ENCODE data around the gene HPS6. TPM values are rescaled to one million over a fixed set of nuclear protein-coding genes. Genes with fewer than 3 reads are reported as not detected.

The HPS6 gene
- total RNA-seq, 1 experiment from 2014 or later: 7.1 TPM

GRCh38 chr10:102064503-102064867 lies 664 bp upstream of the HPS6 start:
- Histone ChIP-seq H3K9me3 (ENCODE audit: low read length) (no peaks in the 10 kb centered on the region), H3K9me2 (replicated peaks; ENCODE audit: insufficient read depth, low read length) (no peaks in the 10 kb centered on the region), H3K79me2 (ENCODE audit: low read length) (peaks cover 26% of the 10 kb centered on the region), H3K4me3 (ENCODE audit: low read length) (peak overlapping the region; percentile 82), H3K27ac (ENCODE audit: low read length) (peak overlapping the region; percentile 54; the same call in 1 of the 2 replicates), H3K27me3 (ENCODE audit: low read length) (no peaks in the 10 kb centered on the region), H3K36me3 (ENCODE audit: insufficient read depth, low read length) (no peaks in the 10 kb centered on the region), H3K9ac (ENCODE audit: low read length) (peak overlapping the region; percentile 70), H4K20me1 (ENCODE audit: insufficient read depth, low read depth, low read length) (peaks cover 5% of the 10 kb centered on the region; the same call in 1 of the 2 replicates), H3K4me2 (ENCODE audit: low read depth, low read length, poor library complexity, severe bottlenecking) (peak overlapping the region; percentile 71), H3K4me1 (ENCODE audit: low read length) (peaks cover 17% of the 10 kb centered on the region), H2AFZ (ENCODE audit: low read length) (0 out of 2 replicates have a peak overlapping the region, but pooled peaks have one; percentile 43)
- no peak for DNase-seq

DNA sequence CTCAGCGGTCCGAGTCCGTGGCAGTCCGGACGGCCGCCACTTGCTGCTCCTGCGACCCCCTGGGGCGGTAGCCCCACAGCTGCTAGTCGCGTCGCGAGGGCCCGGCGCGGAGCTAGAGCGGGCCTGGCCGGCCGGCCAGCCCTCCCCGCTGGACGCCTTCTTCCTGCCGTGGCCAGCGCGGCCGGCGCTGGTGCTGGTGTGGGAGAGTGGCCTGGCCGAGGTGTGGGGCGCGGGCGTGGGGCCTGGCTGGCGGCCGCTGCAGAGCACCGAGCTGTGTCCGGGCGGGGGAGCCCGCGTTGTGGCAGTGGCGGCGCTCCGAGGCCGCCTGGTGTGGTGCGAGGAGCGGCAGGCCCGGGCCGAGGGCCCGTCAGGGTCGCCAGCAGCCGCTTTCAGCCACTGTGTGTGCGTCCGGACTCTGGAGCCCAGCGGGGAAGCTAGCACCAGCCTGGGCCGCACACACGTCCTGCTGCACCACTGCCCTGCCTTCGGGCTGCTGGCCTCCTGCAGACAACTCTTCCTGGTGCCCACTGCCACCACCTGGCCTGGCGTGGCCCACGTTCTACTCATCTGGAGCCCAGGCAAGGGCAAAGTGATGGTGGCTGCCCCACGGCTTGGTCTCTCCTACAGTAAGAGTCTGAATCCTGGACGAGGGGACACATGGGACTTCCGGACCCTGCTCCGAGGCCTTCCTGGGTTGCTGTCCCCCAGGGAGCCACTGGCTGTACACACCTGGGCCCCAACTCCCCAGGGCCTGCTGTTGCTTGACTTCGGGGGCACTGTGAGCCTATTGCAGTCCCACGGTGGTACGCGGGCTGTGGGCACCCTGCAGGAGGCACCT lies 631 bp downstream of the HPS6 start:
- peaks cover 5% of the 10 kb centered on the region; the same call in 1 of the 2 replicates for H4K20me1 ChIP-seq (ENCODE audit: insufficient read depth, low read depth, low read length)
- peak overlapping the region; percentile 71 for H3K4me2 ChIP-seq (ENCODE audit: low read depth, low read length, poor library complexity, severe bottlenecking)
- peak overlapping the region; percentile 84 for H3K9ac ChIP-seq (ENCODE audit: low read length)
- no peaks in the 10 kb centered on the region for H3K36me3 ChIP-seq (ENCODE audit: insufficient read depth, low read length)
- H2AFZ ChIP-seq (ENCODE audit: low read length): no peak overlapping the region
- peak; percentile 54 for DNase-seq
- H3K9me3 ChIP-seq (ENCODE audit: low read length): no peaks in the 10 kb centered on the region
- H3K9me2 ChIP-seq (replicated peaks; ENCODE audit: insufficient read depth, low read length): no peaks in the 10 kb centered on the region
- H3K4me3 ChIP-seq (ENCODE audit: low read length): peak overlapping the region; percentile 82
- no peaks in the 10 kb centered on the region for H3K27me3 ChIP-seq (ENCODE audit: low read length)
- H3K27ac ChIP-seq (ENCODE audit: low read length): peak overlapping the region; percentile 69
- H3K4me1 ChIP-seq (ENCODE audit: low read length): peaks cover 17% of the 10 kb centered on the region
- peaks cover 26% of the 10 kb centered on the region for H3K79me2 ChIP-seq (ENCODE audit: low read length)

GRCh38 chr10:102066399-102067088 lies 1.4 kb downstream of the HPS6 start:
- Histone ChIP-seq H3K27ac (ENCODE audit: low read length) (peak overlapping the region; percentile 69; the same call in 1 of the 2 replicates), H3K4me2 (ENCODE audit: low read depth, low read length, poor library complexity, severe bottlenecking) (peak overlapping the region; percentile 71), H3K79me2 (ENCODE audit: low read length) (peaks cover 26% of the 10 kb centered on the region), H3K36me3 (ENCODE audit: insufficient read depth, low read length) (no peaks in the 10 kb centered on the region), H3K4me3 (ENCODE audit: low read length) (peak overlapping the region; percentile 82), H4K20me1 (ENCODE audit: insufficient read depth, low read depth, low read length) (peaks cover 5% of the 10 kb centered on the region; the same call in 1 of the 2 replicates), H3K27me3 (ENCODE audit: low read length) (no peaks in the 10 kb centered on the region), H3K9ac (ENCODE audit: low read length) (peak overlapping the region; percentile 84), H3K4me1 (ENCODE audit: low read length) (peaks cover 17% of the 10 kb centered on the region), H2AFZ (ENCODE audit: low read length) (no peak overlapping the region), H3K9me2 (replicated peaks; ENCODE audit: insufficient read depth, low read length) (no peaks in the 10 kb centered on the region), H3K9me3 (ENCODE audit: low read length) (no peaks in the 10 kb centered on the region)
- DNase-seq: no peak

- H4K20me1 ChIP-seq (ENCODE audit: insufficient read depth, low read depth, low read length): peaks cover 5% of the 10 kb centered on the region; the same call in 1 of the 2 replicates
- H3K4me2 ChIP-seq (ENCODE audit: low read depth, low read length, poor library complexity, severe bottlenecking): peak overlapping the region; percentile 71
- no peaks in the 10 kb centered on the region for H3K9me2 ChIP-seq (replicated peaks; ENCODE audit: insufficient read depth, low read length)
- DNase-seq: no peak
- no peak overlapping the region for H2AFZ ChIP-seq (ENCODE audit: low read length)
- H3K36me3 ChIP-seq (ENCODE audit: insufficient read depth, low read length): no peaks in the 10 kb centered on the region
- peaks cover 17% of the 10 kb centered on the region for H3K4me1 ChIP-seq (ENCODE audit: low read length)
- peaks cover 26% of the 10 kb centered on the region for H3K79me2 ChIP-seq (ENCODE audit: low read length)
- H3K4me3 ChIP-seq (ENCODE audit: low read length): no peak overlapping the region
- no peaks in the 10 kb centered on the region for H3K9me3 ChIP-seq (ENCODE audit: low read length)
- peak overlapping the region; percentile 84; the same call in 1 of the 2 replicates for H3K9ac ChIP-seq (ENCODE audit: low read length)
- no peak overlapping the region for H3K27ac ChIP-seq (ENCODE audit: low read length)
- H3K27me3 ChIP-seq (ENCODE audit: low read length): no peaks in the 10 kb centered on the region
Observed at GRCh38 chr10:102067091-102067916, 2.2 kb downstream of the HPS6 start.

DNA sequence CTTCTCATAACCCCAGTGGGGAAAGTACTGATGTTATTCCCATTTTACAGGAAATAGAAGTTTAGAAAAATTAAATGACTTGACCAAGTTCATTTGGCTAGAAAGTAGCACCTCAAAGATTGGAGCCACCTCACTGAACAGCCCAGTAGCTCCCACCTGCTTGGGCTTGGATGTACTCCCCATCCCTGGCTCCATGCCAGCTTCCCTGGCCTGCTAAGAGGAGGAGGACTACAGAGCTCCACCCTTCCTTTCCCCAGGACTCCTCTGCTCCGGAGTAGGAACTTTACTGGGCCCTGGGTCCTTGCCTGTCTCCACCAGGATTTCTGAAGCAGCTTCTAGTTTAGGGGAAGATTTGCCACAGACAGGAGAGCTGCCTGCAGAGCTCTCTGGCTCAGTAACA lies 3.1 kb downstream of the HPS6 start:
- no peak overlapping the region for H3K9ac ChIP-seq (ENCODE audit: low read length)
- H3K79me2 ChIP-seq (ENCODE audit: low read length): peaks cover 26% of the 10 kb centered on the region
- H3K27me3 ChIP-seq (ENCODE audit: low read length): no peaks in the 10 kb centered on the region
- peaks cover 5% of the 10 kb centered on the region; the same call in 1 of the 2 replicates for H4K20me1 ChIP-seq (ENCODE audit: insufficient read depth, low read depth, low read length)
- no peak for DNase-seq
- H3K27ac ChIP-seq (ENCODE audit: low read length): no peak overlapping the region
- no peak overlapping the region for H2AFZ ChIP-seq (ENCODE audit: low read length)
- H3K36me3 ChIP-seq (ENCODE audit: insufficient read depth, low read length): no peaks in the 10 kb centered on the region
- H3K4me3 ChIP-seq (ENCODE audit: low read length): no peak overlapping the region
- peaks cover 17% of the 10 kb centered on the region for H3K4me1 ChIP-seq (ENCODE audit: low read length)
- no peak overlapping the region for H3K4me2 ChIP-seq (ENCODE audit: low read depth, low read length, poor library complexity, severe bottlenecking)
- H3K9me3 ChIP-seq (ENCODE audit: low read length): no peaks in the 10 kb centered on the region
- H3K9me2 ChIP-seq (replicated peaks; ENCODE audit: insufficient read depth, low read length): no peaks in the 10 kb centered on the region

DNA sequence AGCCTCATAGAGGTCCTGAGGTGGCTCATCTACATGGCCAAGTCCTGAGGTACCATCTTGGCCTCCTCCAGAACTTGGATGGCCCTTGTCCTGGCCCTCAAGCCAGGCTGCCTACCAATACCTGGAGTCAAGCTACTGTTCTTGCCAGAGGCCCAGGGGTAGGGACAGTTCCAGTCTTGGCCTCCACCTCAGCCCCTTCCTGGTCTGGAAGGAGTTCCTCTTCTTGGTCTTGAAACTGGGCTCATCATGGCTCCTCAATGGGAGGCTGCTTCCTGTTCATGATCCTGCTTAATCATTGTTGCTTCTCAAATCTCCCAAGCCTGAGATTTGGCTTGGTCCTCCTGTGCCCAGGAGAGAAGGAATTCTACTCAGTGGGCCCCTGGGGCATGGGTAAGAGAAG lies 3.9 kb downstream of the HPS6 start:
- Histone ChIP-seq H3K27me3 (ENCODE audit: low read length) (no peaks in the 10 kb centered on the region), H2AFZ (ENCODE audit: low read length) (no peak overlapping the region), H3K4me1 (ENCODE audit: low read length) (peaks cover 17% of the 10 kb centered on the region), H3K4me2 (ENCODE audit: low read depth, low read length, poor library complexity, severe bottlenecking) (no peak overlapping the region), H4K20me1 (ENCODE audit: insufficient read depth, low read depth, low read length) (peaks cover 5% of the 10 kb centered on the region; the same call in 1 of the 2 replicates), H3K36me3 (ENCODE audit: insufficient read depth, low read length) (no peaks in the 10 kb centered on the region), H3K4me3 (ENCODE audit: low read length) (no peak overlapping the region), H3K9ac (ENCODE audit: low read length) (no peak overlapping the region), H3K9me2 (replicated peaks; ENCODE audit: insufficient read depth, low read length) (no peaks in the 10 kb centered on the region), H3K9me3 (ENCODE audit: low read length) (no peaks in the 10 kb centered on the region), H3K79me2 (ENCODE audit: low read length) (peaks cover 26% of the 10 kb centered on the region), H3K27ac (ENCODE audit: low read length) (no peak overlapping the region)
- no peak for DNase-seq

- Histone ChIP-seq H3K79me2 (ENCODE audit: low read length) (peaks cover 4% of the 10 kb centered on the region; the same call in 1 of the 2 replicates), H3K4me3 (ENCODE audit: low read length) (no peak overlapping the region), H3K27ac (ENCODE audit: low read length) (no peak overlapping the region), H4K20me1 (ENCODE audit: insufficient read depth, low read depth, low read length) (no peaks in the 10 kb centered on the region), H3K9ac (ENCODE audit: low read length) (no peak overlapping the region), H3K36me3 (ENCODE audit: insufficient read depth, low read length) (no peaks in the 10 kb centered on the region), H3K4me1 (ENCODE audit: low read length) (no peaks in the 10 kb centered on the region), H3K4me2 (ENCODE audit: low read depth, low read length, poor library complexity, severe bottlenecking) (no peak overlapping the region), H3K9me3 (ENCODE audit: low read length) (no peaks in the 10 kb centered on the region), H3K9me2 (replicated peaks; ENCODE audit: insufficient read depth, low read length) (no peaks in the 10 kb centered on the region), H2AFZ (ENCODE audit: low read length) (no peak overlapping the region), H3K27me3 (ENCODE audit: low read length) (no peaks in the 10 kb centered on the region)
- peak; percentile 85 for DNase-seq
Observed at GRCh38 chr10:102072673-102073527, 7.8 kb downstream of the HPS6 start.
